GM21381 (cell line): ENCODE results near the gene SEC23A.

Experiments used
- ATAC-seq: cut with Tn5 transposase; IDR thresholded peaks from one replicate; pipeline ENCODE4 v1.9.1; 2021; ENCODE audit warnings: mild to moderate bottlenecking, moderate library complexity; ENCODE audit not compliant: unreplicated experiment

Gene SEC23A

GRCh38 chr14:38994731-38995130, 108.3 kb downstream of the SEC23A start:
- ATAC-seq = no peak

GRCh38 chr14:38993981-38994380, 109.1 kb downstream of the SEC23A start:
- no peak for ATAC-seq

- ATAC-seq = no peak
Measured at GRCh38 chr14:38992067-38992844, 110.8 kb downstream of the SEC23A start.

- no peak for ATAC-seq
Measured at GRCh38 chr14:38991299-38991698, 111.7 kb downstream of the SEC23A start.

- peak; percentile 91 for ATAC-seq
Measured at GRCh38 chr14:38989922-38990546, 113.0 kb downstream of the SEC23A start.

- no peak for ATAC-seq
Measured at GRCh38 chr14:38987781-38988180, 115.3 kb downstream of the SEC23A start.

GRCh38 chr14:38982837-38983236, 120.2 kb downstream of the SEC23A start:
- ATAC-seq = no peak

GRCh38 chr14:38982278-38982677, 120.8 kb downstream of the SEC23A start:
- no peak for ATAC-seq
